ENCODE results near the gene CDS2. TPM values are rescaled to one million over a fixed set of nuclear protein-coding genes. Genes with fewer than 3 reads are reported as not detected.

The CDS2 gene
- total RNA-seq, 1 experiment from 2014 or later = 37.5 TPM

DNA sequence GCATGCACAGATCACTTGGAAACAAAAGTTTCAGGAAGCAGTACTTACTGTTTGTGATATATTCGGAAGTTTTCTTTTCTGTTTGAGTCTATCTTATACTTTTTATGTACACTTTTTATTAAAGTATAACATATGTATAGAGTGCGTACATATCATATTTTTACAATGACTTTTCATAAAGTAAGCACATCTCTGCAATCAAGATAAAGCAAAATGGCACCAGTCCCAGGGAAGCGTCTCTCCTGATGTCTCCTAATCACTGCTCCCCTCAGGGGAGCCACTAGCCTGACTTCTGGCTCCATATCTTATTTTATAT lies 26.3 kb downstream of the CDS2 start:
- Histone ChIP-seq H4K20me1 (ENCODE audit: insufficient read depth) (no peaks in the 10 kb centered on the region), H3K9ac (ENCODE audit: low read length) (peak overlapping the region; percentile 62), H3K9me2 (ENCODE audit: insufficient read depth) (no peaks in the 10 kb centered on the region), H2AFZ (ENCODE audit: low read depth, low read length, poor library complexity, severe bottlenecking) (no peak overlapping the region), H3K27ac (ENCODE audit: low read depth, low read length) (peak overlapping the region; percentile 39; the same call in 1 of the 2 replicates), H3K79me2 (ENCODE audit: insufficient read depth, low read length) (peaks cover 45% of the 10 kb centered on the region), H3K4me3 (replicated peaks in 1 of 2; ENCODE audit: low read depth in 1 of 2, low read length in 2 of 2) (peak overlapping the region in 1 of 2 experiments; percentile 31; a peak in 1 of 4 replicates), H3K36me3 (ENCODE audit: control insufficient read depth in 1 of 2, insufficient read depth in 2 of 2, low read length in 2 of 2) (no peaks in the 10 kb centered on the region), H3K4me2 (ENCODE audit: low read length) (peak overlapping the region; percentile 69), H3K9me3 (ENCODE audit: control insufficient read depth in 1 of 2, insufficient read depth in 1 of 2, low read depth in 1 of 2, low read length in 2 of 2) (no peaks in the 10 kb centered on the region), H3K4me1 (ENCODE audit: control insufficient read depth in 1 of 2, insufficient read depth in 2 of 2, low read length in 2 of 2) (peaks cover 36 to 82% of the 10 kb centered on the region in 2 experiments), H3K27me3 (ENCODE audit: insufficient read depth, low read length) (no peaks in the 10 kb centered on the region)
- BruUV-seq (replicated peaks) = no TSS peak
- no peak for DNase-seq (ENCODE audit: low read depth, low spot score)
- ChIA-PET CTCF (interaction anchor here (0.7 to 1.5 kb wide), 3 partner anchors 14 to 96 kb away, joined by 4 to 8 read pairs (median 6); partner anchors contain the start of gene CDS2), RAD21 (ENCODE audit: low non-redundant PET in 1 of 2, low total read pairs in 2 of 2, uncharacterized antibody in 2 of 2, unreplicated experiment in 2 of 2) (interaction anchor here in 1 of 2 experiments (1.0 kb wide), 1 partner anchor 26 kb away, joined by 4 read pairs; the partner anchor contains the start of gene CDS2), POLR2A (interaction anchor here (2.3 kb wide), 1 partner anchor 26 kb away, joined by 10 read pairs; the partner anchor contains the start of gene CDS2)
- TF ChIP-seq CBX3 (IDR thresholded peaks at IDR 0.05; ENCODE audit: low read depth) (no peak), RAD21 (IDR thresholded peaks at IDR 0.05; ENCODE audit: low read depth) (no peak), EGR1 (IDR thresholded peaks at IDR 0.05; ENCODE audit: low read depth) (no peak), ELF1 (IDR thresholded peaks at IDR 0.05; ENCODE audit: borderline replicate concordance, low read depth) (no peak), FOSL1 (IDR thresholded peaks at IDR 0.05; ENCODE audit: low read depth) (no peak), POLR2AphosphoS5 (IDR thresholded peaks at IDR 0.05; ENCODE audit: low read depth, low read length) (no peak), ZNF274 (IDR thresholded peaks at IDR 0.05; ENCODE audit: low read depth, low read length) (no peak), POLR2A (IDR thresholded peaks at IDR 0.05; ENCODE audit: borderline replicate concordance, extremely low read depth, insufficient read depth, insufficient read length) (no peak), YY1 (IDR thresholded peaks at IDR 0.05; ENCODE audit: extremely low read depth, insufficient replicate concordance, low read depth, low read length) (no peak), CEBPB (IDR thresholded peaks at IDR 0.05; ENCODE audit: low read depth) (no peak), SP1 (IDR thresholded peaks at IDR 0.05; ENCODE audit: low read depth) (no peak), JUND (IDR thresholded peaks at IDR 0.05) (no peak), ZFX (IDR thresholded peaks at IDR 0.05) (no peak), EZH2 (IDR thresholded peaks at IDR 0.05) (no peak), TCF7L2 (IDR thresholded peaks at IDR 0.05; ENCODE audit: borderline replicate concordance, extremely low read depth, insufficient read depth, insufficient read length) (no peak)
- TF ChIP-seq, protein P1, sequence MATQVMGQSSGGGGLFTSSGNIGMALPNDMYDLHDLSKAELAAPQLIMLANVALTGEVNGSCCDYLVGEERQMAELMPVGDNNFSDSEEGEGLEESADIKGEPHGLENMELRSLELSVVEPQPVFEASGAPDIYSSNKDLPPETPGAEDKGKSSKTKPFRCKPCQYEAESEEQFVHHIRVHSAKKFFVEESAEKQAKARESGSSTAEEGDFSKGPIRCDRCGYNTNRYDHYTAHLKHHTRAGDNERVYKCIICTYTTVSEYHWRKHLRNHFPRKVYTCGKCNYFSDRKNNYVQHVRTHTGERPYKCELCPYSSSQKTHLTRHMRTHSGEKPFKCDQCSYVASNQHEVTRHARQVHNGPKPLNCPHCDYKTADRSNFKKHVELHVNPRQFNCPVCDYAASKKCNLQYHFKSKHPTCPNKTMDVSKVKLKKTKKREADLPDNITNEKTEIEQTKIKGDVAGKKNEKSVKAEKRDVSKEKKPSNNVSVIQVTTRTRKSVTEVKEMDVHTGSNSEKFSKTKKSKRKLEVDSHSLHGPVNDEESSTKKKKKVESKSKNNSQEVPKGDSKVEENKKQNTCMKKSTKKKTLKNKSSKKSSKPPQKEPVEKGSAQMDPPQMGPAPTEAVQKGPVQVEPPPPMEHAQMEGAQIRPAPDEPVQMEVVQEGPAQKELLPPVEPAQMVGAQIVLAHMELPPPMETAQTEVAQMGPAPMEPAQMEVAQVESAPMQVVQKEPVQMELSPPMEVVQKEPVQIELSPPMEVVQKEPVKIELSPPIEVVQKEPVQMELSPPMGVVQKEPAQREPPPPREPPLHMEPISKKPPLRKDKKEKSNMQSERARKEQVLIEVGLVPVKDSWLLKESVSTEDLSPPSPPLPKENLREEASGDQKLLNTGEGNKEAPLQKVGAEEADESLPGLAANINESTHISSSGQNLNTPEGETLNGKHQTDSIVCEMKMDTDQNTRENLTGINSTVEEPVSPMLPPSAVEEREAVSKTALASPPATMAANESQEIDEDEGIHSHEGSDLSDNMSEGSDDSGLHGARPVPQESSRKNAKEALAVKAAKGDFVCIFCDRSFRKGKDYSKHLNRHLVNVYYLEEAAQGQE (IDR thresholded peaks at IDR 0.05; ENCODE audit: low read depth) = no peak
- TF ChIP-seq, protein P2, sequence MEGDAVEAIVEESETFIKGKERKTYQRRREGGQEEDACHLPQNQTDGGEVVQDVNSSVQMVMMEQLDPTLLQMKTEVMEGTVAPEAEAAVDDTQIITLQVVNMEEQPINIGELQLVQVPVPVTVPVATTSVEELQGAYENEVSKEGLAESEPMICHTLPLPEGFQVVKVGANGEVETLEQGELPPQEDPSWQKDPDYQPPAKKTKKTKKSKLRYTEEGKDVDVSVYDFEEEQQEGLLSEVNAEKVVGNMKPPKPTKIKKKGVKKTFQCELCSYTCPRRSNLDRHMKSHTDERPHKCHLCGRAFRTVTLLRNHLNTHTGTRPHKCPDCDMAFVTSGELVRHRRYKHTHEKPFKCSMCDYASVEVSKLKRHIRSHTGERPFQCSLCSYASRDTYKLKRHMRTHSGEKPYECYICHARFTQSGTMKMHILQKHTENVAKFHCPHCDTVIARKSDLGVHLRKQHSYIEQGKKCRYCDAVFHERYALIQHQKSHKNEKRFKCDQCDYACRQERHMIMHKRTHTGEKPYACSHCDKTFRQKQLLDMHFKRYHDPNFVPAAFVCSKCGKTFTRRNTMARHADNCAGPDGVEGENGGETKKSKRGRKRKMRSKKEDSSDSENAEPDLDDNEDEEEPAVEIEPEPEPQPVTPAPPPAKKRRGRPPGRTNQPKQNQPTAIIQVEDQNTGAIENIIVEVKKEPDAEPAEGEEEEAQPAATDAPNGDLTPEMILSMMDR (IDR thresholded peaks at IDR 0.05 in 2 of 3, conservative IDR thresholded peaks at IDR 0.05 in 1 of 3; ENCODE audit: borderline replicate concordance in 1 of 3, insufficient read depth in 1 of 3, low read depth in 2 of 3, low read length in 2 of 3) = no peak
- TF ChIP-seq, protein P3, sequence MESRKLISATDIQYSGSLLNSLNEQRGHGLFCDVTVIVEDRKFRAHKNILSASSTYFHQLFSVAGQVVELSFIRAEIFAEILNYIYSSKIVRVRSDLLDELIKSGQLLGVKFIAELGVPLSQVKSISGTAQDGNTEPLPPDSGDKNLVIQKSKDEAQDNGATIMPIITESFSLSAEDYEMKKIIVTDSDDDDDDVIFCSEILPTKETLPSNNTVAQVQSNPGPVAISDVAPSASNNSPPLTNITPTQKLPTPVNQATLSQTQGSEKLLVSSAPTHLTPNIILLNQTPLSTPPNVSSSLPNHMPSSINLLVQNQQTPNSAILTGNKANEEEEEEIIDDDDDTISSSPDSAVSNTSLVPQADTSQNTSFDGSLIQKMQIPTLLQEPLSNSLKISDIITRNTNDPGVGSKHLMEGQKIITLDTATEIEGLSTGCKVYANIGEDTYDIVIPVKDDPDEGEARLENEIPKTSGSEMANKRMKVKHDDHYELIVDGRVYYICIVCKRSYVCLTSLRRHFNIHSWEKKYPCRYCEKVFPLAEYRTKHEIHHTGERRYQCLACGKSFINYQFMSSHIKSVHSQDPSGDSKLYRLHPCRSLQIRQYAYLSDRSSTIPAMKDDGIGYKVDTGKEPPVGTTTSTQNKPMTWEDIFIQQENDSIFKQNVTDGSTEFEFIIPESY (IDR thresholded peaks at IDR 0.05; ENCODE audit: extremely low read depth, insufficient replicate concordance, low read length) = no peak
- TF ChIP-seq, protein P4, sequence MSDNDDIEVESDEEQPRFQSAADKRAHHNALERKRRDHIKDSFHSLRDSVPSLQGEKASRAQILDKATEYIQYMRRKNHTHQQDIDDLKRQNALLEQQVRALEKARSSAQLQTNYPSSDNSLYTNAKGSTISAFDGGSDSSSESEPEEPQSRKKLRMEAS (IDR thresholded peaks at IDR 0.05) = no peak
- ATAC-seq = no peak
- intact Hi-C loops (cut with micrococcal nuclease) = no loop called here
